Glutamatergic neuron (in vitro differentiated cells): ENCODE results near the gene RING1. TPM values are rescaled to one million over a fixed set of nuclear protein-coding genes. Genes with fewer than 3 reads are reported as not detected.

Experiments
- DNase-seq: peaks from one replicate; pipeline ENCODE4 v3.0.0; 2022
- H3K27ac Mint-ChIP-seq: one replicate; pipeline ENCODE4 v1.8.0; 2020; ENCODE audit warnings: mild to moderate bottlenecking, mixed read lengths, inconsistent platforms; ENCODE audit not compliant: unreplicated experiment
- H3K27me3 Mint-ChIP-seq: one replicate; pipeline ENCODE4 v1.8.0; 2020; ENCODE audit warnings: mild to moderate bottlenecking, moderate library complexity, mixed read lengths, inconsistent platforms; ENCODE audit not compliant: unreplicated experiment
- H3K36me3 Mint-ChIP-seq: one replicate; pipeline ENCODE4 v1.8.0; 2020; ENCODE audit warnings: mild to moderate bottlenecking, mixed read lengths, inconsistent platforms; ENCODE audit not compliant: unreplicated experiment
- H3K4me1 Mint-ChIP-seq: one replicate; pipeline ENCODE4 v1.8.0; 2020; ENCODE audit warnings: mild to moderate bottlenecking, low read depth, mixed read lengths, inconsistent platforms; ENCODE audit not compliant: unreplicated experiment
- H3K4me3 Mint-ChIP-seq: one replicate; pipeline ENCODE4 v1.8.0; 2020; ENCODE audit warnings: mild to moderate bottlenecking, mixed read lengths, inconsistent platforms; ENCODE audit not compliant: unreplicated experiment
- H3K9me3 Mint-ChIP-seq: one replicate; pipeline ENCODE4 v1.8.0; 2020; ENCODE audit warnings: mild to moderate bottlenecking, moderate library complexity, mixed read lengths, inconsistent platforms; ENCODE audit not compliant: unreplicated experiment
- total RNA-seq: library from RNA; stranded (reverse); fragmentation: NEBNext Ultra II Directional; extraction: Animal tissue kit (Norgen Biotek cat#: 25700); gene quantifications from one replicate; pipeline ENCODE4 v1.2.1, GENCODE V29; 2021; ENCODE audit not compliant: unreplicated experiment
- TF ChIP-seq, protein P1 (sequence below): fragments of 200-600 bp; sonication (generic); IDR thresholded peaks from one replicate; pipeline ENCODE4 v1.5.0; 2021; ENCODE audit not compliant: partially characterized antibody, unreplicated experiment

RING1 gene
- total RNA-seq, 1 donor from 2014 or later: 37.3 TPM

DNA sequence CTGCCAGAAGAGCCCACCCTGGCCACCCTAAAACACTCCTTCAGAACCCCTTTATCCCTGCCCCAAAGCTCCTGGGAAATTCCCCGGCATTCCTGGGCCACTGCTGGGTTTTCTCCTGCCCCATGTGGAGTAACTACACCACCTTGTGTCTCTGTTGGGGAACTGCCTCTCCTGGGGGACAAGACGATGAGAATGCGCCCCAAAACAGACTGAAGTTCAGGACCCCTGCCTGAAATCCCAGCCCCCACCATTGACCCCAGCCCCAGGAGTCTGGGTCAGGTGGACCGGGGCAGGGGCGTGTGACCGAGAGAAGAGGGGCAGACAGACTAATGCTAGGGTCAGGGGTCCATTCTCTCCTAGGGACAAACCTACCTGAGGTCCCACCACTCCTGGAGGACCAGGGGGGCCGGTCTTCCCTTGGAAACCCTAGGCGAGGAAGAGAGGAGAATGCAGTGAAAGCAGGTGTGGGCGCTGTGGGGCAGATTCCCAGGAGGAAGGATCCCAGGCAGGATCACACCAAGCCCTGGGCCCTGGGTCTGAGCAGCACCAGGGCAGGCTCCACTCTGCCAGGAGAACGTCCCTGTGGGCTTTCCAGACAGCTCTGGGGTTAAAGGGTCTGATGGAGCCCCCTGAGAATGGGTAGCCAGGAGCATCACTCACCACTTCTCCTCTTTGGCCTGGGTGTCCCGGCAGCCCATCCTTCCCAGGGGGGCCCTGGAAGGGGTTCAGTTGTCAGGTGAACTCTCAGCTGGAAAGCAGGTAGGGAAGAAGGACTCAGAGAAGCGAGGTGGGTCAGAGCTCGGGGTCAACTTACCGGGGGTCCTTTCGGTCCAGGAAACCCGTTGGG, 35.4 kb upstream of the RING1 start:
- Mint-ChIP-seq H3K4me1 (no peaks in the 10 kb centered on the region), H3K27ac (no peak overlapping the region)

DNA sequence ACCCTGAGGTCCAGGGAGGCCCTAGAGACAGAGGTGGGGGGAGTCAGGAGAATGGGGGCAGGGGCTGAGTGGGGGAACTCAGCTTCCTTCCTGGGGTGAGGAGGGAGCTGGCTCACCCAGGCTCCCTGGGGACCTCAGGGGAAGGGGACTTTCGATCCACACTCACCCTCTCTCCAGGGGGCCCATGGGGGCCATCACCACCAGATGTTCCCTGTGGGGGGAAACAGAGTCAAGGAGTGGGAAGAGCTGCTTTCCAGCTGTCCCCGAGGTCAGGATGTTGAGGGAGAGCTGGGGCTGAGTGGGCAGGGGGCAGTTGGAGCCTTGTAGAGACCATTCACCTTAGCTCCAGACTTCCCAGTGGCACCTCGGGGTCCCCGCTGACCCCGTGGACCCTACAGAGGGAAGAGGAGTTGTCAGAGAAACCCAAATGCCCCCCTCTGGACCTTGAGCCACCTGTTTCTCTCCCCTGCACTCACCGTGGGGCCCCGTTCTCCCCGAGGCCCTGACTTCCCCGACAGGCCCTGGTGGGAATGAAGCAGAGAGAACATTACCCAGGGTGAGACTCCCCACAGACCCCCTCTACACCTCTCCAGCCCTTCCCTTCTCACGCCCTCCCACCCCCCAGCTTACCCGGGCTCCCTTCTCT, 34.6 kb upstream of the RING1 start:
- Mint-ChIP-seq H3K4me3 (no peak overlapping the region), H3K27ac (no peak overlapping the region), H3K4me1 (no peaks in the 10 kb centered on the region), H3K27me3 (peaks cover 5% of the 10 kb centered on the region), H3K36me3 (no peaks in the 10 kb centered on the region), H3K9me3 (peaks cover 2% of the 10 kb centered on the region)
- DNase-seq: no peak
- TF ChIP-seq, protein P1, sequence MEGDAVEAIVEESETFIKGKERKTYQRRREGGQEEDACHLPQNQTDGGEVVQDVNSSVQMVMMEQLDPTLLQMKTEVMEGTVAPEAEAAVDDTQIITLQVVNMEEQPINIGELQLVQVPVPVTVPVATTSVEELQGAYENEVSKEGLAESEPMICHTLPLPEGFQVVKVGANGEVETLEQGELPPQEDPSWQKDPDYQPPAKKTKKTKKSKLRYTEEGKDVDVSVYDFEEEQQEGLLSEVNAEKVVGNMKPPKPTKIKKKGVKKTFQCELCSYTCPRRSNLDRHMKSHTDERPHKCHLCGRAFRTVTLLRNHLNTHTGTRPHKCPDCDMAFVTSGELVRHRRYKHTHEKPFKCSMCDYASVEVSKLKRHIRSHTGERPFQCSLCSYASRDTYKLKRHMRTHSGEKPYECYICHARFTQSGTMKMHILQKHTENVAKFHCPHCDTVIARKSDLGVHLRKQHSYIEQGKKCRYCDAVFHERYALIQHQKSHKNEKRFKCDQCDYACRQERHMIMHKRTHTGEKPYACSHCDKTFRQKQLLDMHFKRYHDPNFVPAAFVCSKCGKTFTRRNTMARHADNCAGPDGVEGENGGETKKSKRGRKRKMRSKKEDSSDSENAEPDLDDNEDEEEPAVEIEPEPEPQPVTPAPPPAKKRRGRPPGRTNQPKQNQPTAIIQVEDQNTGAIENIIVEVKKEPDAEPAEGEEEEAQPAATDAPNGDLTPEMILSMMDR: no peak

More for the DNA sequence above, 35.4 kb upstream of the RING1 start:
- Mint-ChIP-seq H3K27me3 (peaks cover 3% of the 10 kb centered on the region), H3K4me3 (no peak overlapping the region), H3K36me3 (no peaks in the 10 kb centered on the region), H3K9me3 (peaks cover 2% of the 10 kb centered on the region)
- TF ChIP-seq, protein P1: no peak
- DNase-seq: no peak

DNA sequence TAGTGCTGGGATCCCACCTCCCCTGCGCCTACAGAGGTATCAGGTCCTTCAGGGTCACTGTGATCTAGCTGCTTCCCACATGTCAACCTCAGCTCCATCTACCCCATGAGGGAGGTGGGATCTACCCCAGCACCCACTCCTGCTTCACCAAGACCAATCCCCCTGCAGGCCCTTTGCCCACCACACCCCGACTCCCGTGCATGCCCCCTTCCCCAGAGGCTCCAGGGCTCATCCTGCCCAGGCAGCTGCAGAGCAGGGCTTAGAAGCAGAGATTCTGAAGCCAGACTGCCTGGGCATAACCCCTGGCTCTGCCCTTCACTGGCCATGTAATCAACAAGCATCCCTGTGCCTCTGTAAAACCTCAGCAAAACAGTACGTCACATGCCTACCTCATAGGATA, 33.5 kb upstream of the RING1 start:
- no peak for DNase-seq
- Mint-ChIP-seq H3K36me3 (no peaks in the 10 kb centered on the region), H3K27me3 (peaks cover 5% of the 10 kb centered on the region), H3K9me3 (peaks cover 2% of the 10 kb centered on the region), H3K27ac (no peak overlapping the region), H3K4me1 (no peaks in the 10 kb centered on the region), H3K4me3 (no peak overlapping the region)
- TF ChIP-seq, protein P1: no peak

DNA sequence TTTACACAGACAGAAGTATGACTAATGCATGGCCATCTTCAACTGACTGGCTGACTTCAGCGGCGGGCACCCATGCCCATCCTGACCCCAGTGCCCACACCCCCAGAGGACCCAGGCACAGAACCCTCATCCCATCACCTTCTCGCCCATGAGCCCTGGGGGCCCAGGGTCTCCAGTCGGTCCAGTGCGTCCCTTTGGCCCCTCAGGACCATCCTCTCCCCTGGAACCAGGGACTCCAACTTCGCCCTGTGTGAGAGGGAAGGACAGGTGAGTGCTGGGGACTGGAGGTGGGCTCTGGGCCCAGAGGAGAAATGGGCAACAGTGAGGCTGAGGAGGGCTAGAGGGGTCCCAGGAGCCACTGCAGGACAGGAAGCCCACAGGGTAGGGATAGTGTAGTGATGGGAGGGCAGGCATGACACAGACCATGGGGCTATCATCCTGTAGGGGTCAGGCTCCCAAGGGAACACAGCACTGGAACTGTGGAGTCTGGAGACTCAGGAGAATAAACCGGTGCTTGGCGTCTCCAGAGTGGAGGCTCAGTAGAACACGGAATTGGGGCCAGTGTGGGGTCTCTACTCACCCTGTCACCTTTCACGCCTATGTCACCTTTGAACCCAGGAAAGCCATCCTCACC, 32.7 kb upstream of the RING1 start:
- Mint-ChIP-seq H3K27ac (no peak overlapping the region), H3K36me3 (no peaks in the 10 kb centered on the region)
- TF ChIP-seq, protein P1: no peak

More for the DNA sequence above, 32.7 kb upstream of the RING1 start:
- Mint-ChIP-seq H3K9me3 (peaks cover 2% of the 10 kb centered on the region), H3K4me3 (no peak overlapping the region), H3K4me1 (no peaks in the 10 kb centered on the region), H3K27me3 (peaks cover 7% of the 10 kb centered on the region)
- DNase-seq: no peak
